ENCODE results near the gene CHAT. TPM values are rescaled to one million over a fixed set of nuclear protein-coding genes. Genes with fewer than 3 reads are reported as not detected.

The CHAT gene
- total RNA-seq, 2 experiments from 2014 or later = not detected

GRCh38 chr10:49613165-49613881 is 514 bp upstream of the CHAT start:
- BruUV-seq (replicated peaks) = no TSS peak
- no peaks in the 10 kb centered on the region for H3K9me2 ChIP-seq (ENCODE audit: insufficient read depth, low read length)
- H3K79me2 ChIP-seq (ENCODE audit: insufficient read depth, low read depth, low read length) = no peaks in the 10 kb centered on the region
- DNase-seq (ENCODE audit: low spot score) = no peak
- no peaks in the 10 kb centered on the region for H3K4me1 ChIP-seq (ENCODE audit: insufficient read depth, low read length, poor library complexity, severe bottlenecking)
- intact Hi-C loops (cut with micrococcal nuclease; ENCODE audit: unreplicated experiment) = no loop called here
- H3K9me3 ChIP-seq (ENCODE audit: low read length) = no peaks in the 10 kb centered on the region
- no peaks in the 10 kb centered on the region for H3K36me3 ChIP-seq (ENCODE audit: insufficient read depth, low read length)
- no peak overlapping the region for H3K27ac ChIP-seq (ENCODE audit: low read depth, low read length, poor library complexity, severe bottlenecking)
- CTCF ChIA-PET (ENCODE audit: unreplicated experiment) = no interaction called here
- H2AFZ ChIP-seq (ENCODE audit: low read length) = no peak overlapping the region
- no peak for TF ChIP-seq EZH2phosphoT487 (IDR thresholded peaks at IDR 0.05; ENCODE audit: borderline replicate concordance, low read depth, low read length)
- no peak for TF ChIP-seq CTCF (conservative IDR thresholded peaks at IDR 0.05; ENCODE audit: low read length)
- no peaks in the 10 kb centered on the region for H4K20me1 ChIP-seq (ENCODE audit: insufficient read depth, low read length)
- no peak overlapping the region for H3K4me3 ChIP-seq (ENCODE audit: low read depth, low read length, poor library complexity, severe bottlenecking)
- POLR2A ChIA-PET = interaction anchor here (0.6 kb wide), 1 partner anchor 13 kb away, joined by 3 read pairs; no protein-coding TSS in a partner anchor
- no peak overlapping the region for H3K4me2 ChIP-seq (ENCODE audit: low read length)

GRCh38 chr10:49614242-49615198 is 683 bp downstream of the CHAT start:
- H3K4me1 ChIP-seq (ENCODE audit: insufficient read depth, low read length, poor library complexity, severe bottlenecking) = no peaks in the 10 kb centered on the region
- no peaks in the 10 kb centered on the region for H3K79me2 ChIP-seq (ENCODE audit: insufficient read depth, low read depth, low read length)
- H3K4me2 ChIP-seq (ENCODE audit: low read length) = no peak overlapping the region
- DNase-seq (ENCODE audit: low spot score) = no peak
- CTCF ChIA-PET (ENCODE audit: unreplicated experiment) = no interaction called here
- no peaks in the 10 kb centered on the region for H3K9me3 ChIP-seq (ENCODE audit: low read length)
- intact Hi-C loops (cut with micrococcal nuclease; ENCODE audit: unreplicated experiment) = no loop called here
- no peaks in the 10 kb centered on the region for H3K9me2 ChIP-seq (ENCODE audit: insufficient read depth, low read length)
- H2AFZ ChIP-seq (ENCODE audit: low read length) = no peak overlapping the region
- no peaks in the 10 kb centered on the region for H3K36me3 ChIP-seq (ENCODE audit: insufficient read depth, low read length)
- no peak overlapping the region for H3K27ac ChIP-seq (ENCODE audit: low read depth, low read length, poor library complexity, severe bottlenecking)
- POLR2A ChIA-PET = interaction anchor here (0.6 kb wide), 1 partner anchor 12 kb away, joined by 3 read pairs; no protein-coding TSS in a partner anchor
- BruUV-seq (replicated peaks) = no TSS peak
- TF ChIP-seq EZH2phosphoT487 (IDR thresholded peaks at IDR 0.05; ENCODE audit: borderline replicate concordance, low read depth, low read length) (no peak), CTCF (conservative IDR thresholded peaks at IDR 0.05; ENCODE audit: low read length) (no peak)
- H4K20me1 ChIP-seq (ENCODE audit: insufficient read depth, low read length) = no peaks in the 10 kb centered on the region
- H3K4me3 ChIP-seq (ENCODE audit: low read depth, low read length, poor library complexity, severe bottlenecking) = no peak overlapping the region

Measured in OCI-LY7 (cell line).